Colon (tissue), 2 donors: ENCODE data around the gene CDO1.

Experiments
- FAIRE-seq: peaks from 2 replicates; lab custom pipeline; 2012; peaks lifted over from hg19 to GRCh38; lab: Jason Lieb, UNC
- donor health status: control.
- donor health status: control.

Gene CDO1

DNA sequence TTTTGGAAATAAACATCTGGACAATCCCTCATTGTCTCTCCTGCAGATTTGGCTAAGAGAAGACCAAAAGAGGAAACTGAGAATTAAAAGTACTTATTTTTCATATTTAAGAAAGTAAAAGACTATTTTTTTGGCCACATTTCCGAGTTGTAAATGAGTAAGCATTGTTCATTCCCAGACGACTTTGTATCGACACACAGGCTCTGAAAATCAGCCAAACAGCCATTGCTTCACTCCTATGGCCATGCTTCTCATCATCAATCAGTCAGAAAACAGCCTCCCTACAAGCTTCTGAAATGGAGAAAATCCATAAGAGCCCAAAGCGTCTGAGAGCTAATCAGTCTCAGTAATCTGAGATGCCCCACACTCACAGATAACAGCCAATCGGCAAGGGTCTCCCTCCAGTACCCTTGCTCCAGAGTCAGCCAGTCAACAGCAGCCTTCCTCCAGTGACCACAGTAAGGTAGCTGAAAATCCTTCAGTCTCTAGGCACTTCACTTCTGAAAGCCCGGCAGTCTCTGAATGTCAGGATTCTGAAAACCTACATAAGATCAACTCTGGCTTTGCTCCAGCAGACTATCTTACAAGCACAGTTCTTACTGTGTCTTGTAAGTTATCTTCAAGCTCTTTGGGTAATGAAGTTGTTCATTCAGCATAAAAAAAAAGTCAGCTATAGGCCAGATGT, 30.9 kb downstream of the CDO1 start:
- FAIRE-seq, result no peak

DNA sequence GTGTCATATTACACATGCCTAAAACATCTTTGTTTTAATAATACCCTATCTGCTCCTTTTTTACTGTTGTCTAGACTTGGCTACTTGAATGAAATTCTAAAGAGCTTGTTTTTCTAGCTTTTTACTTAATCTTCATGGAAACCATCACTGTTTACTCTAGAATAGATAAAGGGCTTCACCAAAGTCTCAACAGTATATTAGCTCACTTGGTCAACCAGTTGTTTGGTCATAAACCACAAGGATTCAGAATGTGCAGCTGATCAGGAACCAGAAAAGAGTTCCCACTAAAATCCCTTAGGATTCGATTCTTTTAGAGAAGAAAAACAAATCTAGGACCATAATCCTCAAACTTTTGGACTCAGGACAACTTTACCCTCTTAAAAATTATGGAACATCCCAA, 38.0 kb downstream of the CDO1 start:
- FAIRE-seq, result no peak

DNA sequence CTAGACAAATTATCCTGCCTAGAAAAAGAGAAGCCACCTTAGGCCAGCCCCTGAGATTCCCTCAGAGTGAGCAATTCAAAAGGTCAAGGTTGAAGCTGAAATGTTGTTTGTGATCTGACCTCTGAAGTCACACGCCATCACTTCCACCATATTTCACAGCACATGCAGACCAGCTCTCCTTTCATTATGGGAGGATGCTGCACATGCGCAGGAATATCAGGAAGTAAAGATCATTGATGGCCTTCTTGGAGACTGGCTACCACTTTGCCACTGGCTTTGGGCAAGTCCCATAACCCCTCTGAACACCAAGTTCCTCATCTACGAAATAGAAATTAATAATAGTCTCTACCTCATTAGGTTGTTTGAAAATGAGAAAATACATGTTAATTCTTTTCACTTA, 39.5 kb downstream of the CDO1 start:
- no peak for FAIRE-seq

DNA sequence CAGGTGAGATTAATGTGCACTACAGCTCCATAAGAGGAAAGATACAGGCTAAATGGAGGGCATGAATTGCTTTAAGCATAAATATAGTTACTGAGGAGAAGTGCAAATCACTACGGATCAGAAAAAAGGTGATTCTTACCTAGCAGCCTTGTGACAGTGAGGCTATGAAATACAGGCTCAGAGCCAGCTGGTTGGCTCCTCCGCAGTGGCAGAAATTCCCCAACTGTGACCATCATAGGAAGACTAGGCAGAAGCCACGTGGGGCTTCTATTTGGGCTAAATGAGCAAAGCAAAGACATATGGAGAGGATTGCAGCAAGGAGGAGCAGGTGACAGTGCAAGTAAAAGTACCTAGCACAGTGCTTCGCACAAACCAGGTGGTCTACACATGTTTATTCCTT, 40.5 kb downstream of the CDO1 start:
- FAIRE-seq, result no peak

DNA sequence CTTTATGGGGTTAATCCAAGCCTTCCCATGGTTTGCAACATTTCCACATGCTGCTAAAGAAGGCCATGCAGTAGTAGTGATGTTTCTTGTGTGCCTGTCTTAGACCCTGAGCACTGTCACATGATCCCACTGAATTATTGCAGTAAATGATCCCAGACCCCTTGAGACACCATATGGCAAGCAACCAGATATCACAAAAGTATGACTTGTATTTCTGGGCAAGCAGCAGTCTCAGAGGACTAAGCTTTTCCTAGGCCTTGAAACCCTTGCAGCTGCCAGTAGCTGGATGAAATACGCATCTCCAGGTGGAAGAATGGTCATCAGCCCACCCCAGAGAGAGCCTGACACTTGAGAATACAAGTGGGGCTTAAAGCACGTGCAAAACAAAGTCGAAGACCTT, 41.8 kb downstream of the CDO1 start:
- FAIRE-seq, result no peak

DNA sequence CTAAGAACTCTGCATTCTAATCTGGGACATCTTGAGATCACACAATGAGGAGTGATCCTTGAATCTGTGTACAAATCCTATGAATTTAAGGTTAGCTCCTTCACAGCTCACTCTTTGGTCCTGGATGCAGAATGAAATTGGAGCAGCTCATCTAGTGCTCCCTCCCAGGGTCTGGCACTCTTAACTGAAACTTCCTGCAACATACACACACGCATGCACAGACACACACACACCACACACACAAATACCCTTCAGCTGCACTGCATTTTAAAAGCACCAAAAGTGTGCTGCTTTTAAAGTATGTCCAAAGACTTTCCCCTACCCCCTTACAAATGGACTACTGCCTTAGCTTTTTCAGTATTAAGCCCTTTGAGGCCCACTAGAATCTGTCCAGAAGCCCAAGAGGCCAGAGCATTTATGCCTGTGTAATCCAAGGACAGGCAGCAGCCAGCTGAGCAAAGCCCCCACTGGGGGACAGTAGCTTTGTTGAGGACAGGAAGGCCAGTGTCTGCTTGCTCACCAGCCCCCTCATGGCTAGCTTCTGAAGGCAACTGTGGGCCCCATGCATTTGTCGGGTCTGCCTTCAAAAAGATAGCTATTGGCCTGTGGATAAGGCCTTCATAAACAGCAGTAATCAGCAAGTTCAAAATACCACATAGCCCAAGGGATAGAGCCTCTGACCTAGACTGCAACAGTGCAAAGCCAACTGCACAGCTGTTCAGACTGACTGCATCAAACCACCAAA, 43.6 kb downstream of the CDO1 start:
- FAIRE-seq, result no peak

DNA sequence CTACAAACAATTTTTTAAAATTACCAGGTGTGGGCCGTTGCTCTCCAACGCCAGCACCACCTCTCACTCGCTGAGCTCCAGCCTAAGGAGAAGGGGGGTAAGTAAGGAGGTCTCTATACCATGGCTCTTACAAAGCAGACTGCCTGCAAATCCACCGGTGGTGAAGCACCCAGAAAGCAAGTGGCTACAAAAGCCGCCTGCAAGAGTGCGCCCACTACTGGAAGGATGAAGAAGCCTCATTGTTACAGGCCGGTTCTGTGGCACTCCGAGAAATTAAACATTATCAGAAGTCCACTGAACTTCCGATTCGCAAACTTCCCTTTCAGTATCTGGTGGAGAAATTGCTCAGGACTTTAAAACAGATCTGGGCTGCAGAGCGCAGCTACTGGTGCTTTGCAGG, 46.0 kb downstream of the CDO1 start:
- no peak for FAIRE-seq

DNA sequence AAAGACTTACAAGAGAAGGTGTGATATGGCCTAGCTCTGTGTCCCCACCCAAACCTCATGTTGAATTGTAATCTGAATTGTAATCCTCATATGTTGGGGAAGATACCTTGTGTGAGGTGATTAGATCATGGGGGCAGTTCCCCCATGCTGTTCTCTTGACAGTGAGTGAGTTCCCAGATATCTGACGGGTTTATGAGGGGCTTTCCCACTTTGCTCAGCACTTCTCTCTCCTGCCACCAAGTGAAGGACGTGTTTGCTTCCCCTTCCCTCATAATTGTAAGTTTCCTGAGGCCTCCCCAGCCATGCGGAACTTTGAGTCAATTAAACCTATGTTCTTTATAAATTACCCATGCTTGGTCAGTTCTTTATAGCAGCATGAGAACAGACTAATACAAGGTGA, 49.0 kb downstream of the CDO1 start:
- no peak for FAIRE-seq

DNA sequence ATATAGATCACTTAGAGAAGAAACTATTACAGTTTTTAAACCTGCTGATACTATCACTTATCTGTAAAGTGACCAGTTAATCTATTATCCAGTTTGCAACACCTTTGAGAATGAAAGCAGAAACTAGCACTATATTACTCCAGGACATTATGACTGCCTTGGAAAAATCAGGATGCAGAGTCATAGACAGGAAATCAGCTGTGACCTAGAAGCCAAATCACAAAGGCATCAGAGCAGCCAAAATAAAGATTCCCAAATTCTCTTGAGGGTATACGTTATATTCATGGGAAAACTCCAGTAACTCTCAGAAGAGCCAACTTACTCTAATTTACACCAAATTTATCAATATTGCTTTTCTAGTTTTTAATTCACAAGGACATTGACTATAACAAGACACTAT, 49.9 kb downstream of the CDO1 start:
- FAIRE-seq, result no peak

DNA sequence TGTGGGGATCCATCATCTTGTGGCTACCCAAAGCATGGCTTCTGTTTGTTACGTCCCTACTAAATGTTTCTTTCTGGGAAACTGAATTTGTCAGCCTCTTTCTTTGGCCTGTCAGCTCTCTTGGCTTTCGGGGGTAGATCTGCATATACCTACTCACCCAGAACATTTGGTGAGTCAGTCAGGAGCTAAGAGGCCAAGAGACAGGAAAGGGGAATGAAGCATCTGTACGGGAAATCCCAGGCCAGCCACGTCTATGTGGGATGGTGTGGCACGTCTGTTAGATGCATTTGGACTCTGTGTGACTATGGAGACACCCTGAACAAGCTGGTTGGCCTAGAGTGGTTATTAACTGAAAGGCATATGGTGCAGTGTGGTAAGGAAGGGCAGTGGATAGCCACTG, 58.1 kb downstream of the CDO1 start:
- FAIRE-seq, result no peak

DNA sequence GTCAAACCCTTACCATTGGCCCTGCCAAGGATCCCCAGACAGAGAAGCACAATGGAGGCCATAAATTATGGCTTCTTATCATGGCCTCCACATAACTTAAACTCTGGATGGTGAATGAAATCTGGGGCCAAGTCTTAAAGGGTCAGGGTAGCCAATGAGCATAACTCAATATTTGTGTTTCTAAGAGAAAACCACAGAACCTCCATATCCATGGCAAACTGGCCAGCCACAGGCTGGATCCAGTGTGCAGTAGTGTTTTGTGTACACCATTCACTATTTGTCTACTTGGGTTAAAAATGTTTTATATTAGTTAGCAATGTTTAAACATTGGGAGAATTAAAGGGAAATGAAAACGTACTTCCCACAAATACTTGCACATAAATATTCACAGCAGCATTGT, 60.8 kb downstream of the CDO1 start:
- FAIRE-seq, result no peak
